HEK293 (cell line): Measurements from ENCODE around the gene FSTL3.
A peak's percentile ranks its signal among the peaks of the same experiment; 100 is the strongest.

Experiments used
- CTCF ChIA-PET: fragments of 350-600 bp; formaldehyde crosslinking; extraction: SDS; loops from one replicate; lab custom pipeline; 2021; ENCODE audit warnings: antibody characterized with exemption; lab: Yijun Ruan, JAX
- POLR2A ChIA-PET: fragments of 300-600 bp; formaldehyde crosslinking; extraction: SDS; loops from one replicate; lab custom pipeline; 2020; ENCODE audit warnings: antibody characterized with exemption, inconsistent platforms; lab: Yijun Ruan, JAX
- H3K27ac ChIP-seq: fragments of 200-500 bp; sonication (Bioruptor generic); 2 replicates; pipeline ENCODE4 v1.5.1; 2014; ENCODE audit warnings: low read depth, low read length, control low read depth, inconsistent platforms; ENCODE audit errors: extremely low read depth
- H3K36me3 ChIP-seq, 2 experiments: fragments of 200-500 bp in 1 of 2; sonication (Bioruptor generic) in 1 of 2; 1 replicate in 1 of 2; 2 replicates in 1 of 2; pipeline ENCODE4 v1.5.1; 2014 to 2017; ENCODE audit warnings: inconsistent platforms in 2 of 2, low read length in 2 of 2; ENCODE audit not compliant: control insufficient read depth in 2 of 2, insufficient read depth in 1 of 2
- H3K4me1 ChIP-seq: fragments of 200-500 bp; sonication (Bioruptor generic); 2 replicates; pipeline ENCODE4 v1.5.1; 2014; ENCODE audit warnings: mild to moderate bottlenecking, low read length, inconsistent platforms; ENCODE audit not compliant: control insufficient read depth, insufficient read depth
- H3K4me3 ChIP-seq: 2 replicates; pipeline ENCODE4 v1.5.1; 2011; ENCODE audit warnings: low read depth, mild to moderate bottlenecking, control low read depth, low read length, moderate library complexity
- H3K9me3 ChIP-seq: fragments of 200-500 bp; sonication (Bioruptor generic); 2 replicates; pipeline ENCODE4 v1.5.1; 2014; ENCODE audit warnings: low read depth, low read length, inconsistent platforms; ENCODE audit not compliant: control insufficient read depth, insufficient read depth
- ATF2 ChIP-seq: fragments of 450-650 bp; formaldehyde crosslinking; IDR thresholded peaks from 2 replicates; pipeline ENCODE4 v1.5.1; 2016; ENCODE audit warnings: missing biosample characterization, missing genetic modification characterization, low read depth
- SETDB1 ChIP-seq: IDR thresholded peaks from one replicate; pipeline ENCODE4 v1.6.1; 2017; ENCODE audit warnings: mild to moderate bottlenecking, low read length, moderate library complexity, mixed read lengths; ENCODE audit not compliant: insufficient read length
- ZIC2 ChIP-seq: fragments of 450-650 bp; formaldehyde crosslinking; IDR thresholded peaks from 2 replicates; pipeline ENCODE4 v1.5.1; 2016; ENCODE audit warnings: missing biosample characterization, missing genetic modification characterization
- ZNF10 ChIP-seq: fragments of 450-650 bp; formaldehyde crosslinking; IDR thresholded peaks from 2 replicates; pipeline ENCODE4 v1.5.1; 2017; ENCODE audit warnings: missing biosample characterization, missing genetic modification characterization
- ZNF549 ChIP-seq: fragments of 450-650 bp; IDR thresholded peaks from 2 replicates; pipeline ENCODE4 v1.5.1; 2018; ENCODE audit warnings: missing biosample characterization, missing genetic modification characterization, mild to moderate bottlenecking, inconsistent platforms, moderate library complexity
- ZNF585B ChIP-seq: fragments of 450-650 bp; formaldehyde crosslinking; IDR thresholded peaks from 2 replicates; pipeline ENCODE4 v1.5.1; 2016; ENCODE audit warnings: missing biosample characterization, missing genetic modification characterization
- ZNF600 ChIP-seq: fragments of 450-650 bp; formaldehyde crosslinking; IDR thresholded peaks from 2 replicates; pipeline ENCODE4 v1.5.1; 2016; ENCODE audit warnings: missing biosample characterization, missing genetic modification characterization
- ZNF623 ChIP-seq: fragments of 450-650 bp; formaldehyde crosslinking; IDR thresholded peaks from 2 replicates; pipeline ENCODE4 v1.5.1; 2016; ENCODE audit warnings: missing biosample characterization, missing genetic modification characterization
- ZNF654 ChIP-seq: fragments of 450-650 bp; formaldehyde crosslinking; IDR thresholded peaks from 2 replicates; pipeline ENCODE4 v1.5.1; 2016; ENCODE audit warnings: low read depth, missing biosample characterization, missing genetic modification characterization
- ZNF747 ChIP-seq: fragments of 450-650 bp; formaldehyde crosslinking; IDR thresholded peaks from 2 replicates; pipeline ENCODE4 v1.5.1; 2016; ENCODE audit warnings: missing biosample characterization, missing genetic modification characterization
- TF ChIP-seq, protein P1 (sequence below): fragments of 450-650 bp; formaldehyde crosslinking; conservative IDR thresholded peaks from 2 replicates; pipeline ENCODE4 v1.5.1; 2016; ENCODE audit warnings: low read depth, missing biosample characterization, missing genetic modification characterization

The FSTL3 gene

GRCh38 chr19:688214-688613 lies 12.0 kb downstream of the FSTL3 start:
- CTCF ChIA-PET = interaction anchor here (1.0 kb wide), 1 partner anchor 20 kb away, joined by 4 read pairs; the partner anchor contains the start of gene PALM
- Histone ChIP-seq H3K36me3 (no peaks in the 10 kb centered on the region), H3K27ac (no peak overlapping the region), H3K4me1 (no peaks in the 10 kb centered on the region), H3K4me3 (no peak overlapping the region)
- POLR2A ChIA-PET = interaction anchor here (0.6 kb wide), 1 partner anchor 12 kb away, joined by 3 read pairs; no protein-coding TSS in a partner anchor
- no peak for TF ChIP-seq ZNF600 (tag by site-specific recombination)
- TF ChIP-seq, protein P1, sequence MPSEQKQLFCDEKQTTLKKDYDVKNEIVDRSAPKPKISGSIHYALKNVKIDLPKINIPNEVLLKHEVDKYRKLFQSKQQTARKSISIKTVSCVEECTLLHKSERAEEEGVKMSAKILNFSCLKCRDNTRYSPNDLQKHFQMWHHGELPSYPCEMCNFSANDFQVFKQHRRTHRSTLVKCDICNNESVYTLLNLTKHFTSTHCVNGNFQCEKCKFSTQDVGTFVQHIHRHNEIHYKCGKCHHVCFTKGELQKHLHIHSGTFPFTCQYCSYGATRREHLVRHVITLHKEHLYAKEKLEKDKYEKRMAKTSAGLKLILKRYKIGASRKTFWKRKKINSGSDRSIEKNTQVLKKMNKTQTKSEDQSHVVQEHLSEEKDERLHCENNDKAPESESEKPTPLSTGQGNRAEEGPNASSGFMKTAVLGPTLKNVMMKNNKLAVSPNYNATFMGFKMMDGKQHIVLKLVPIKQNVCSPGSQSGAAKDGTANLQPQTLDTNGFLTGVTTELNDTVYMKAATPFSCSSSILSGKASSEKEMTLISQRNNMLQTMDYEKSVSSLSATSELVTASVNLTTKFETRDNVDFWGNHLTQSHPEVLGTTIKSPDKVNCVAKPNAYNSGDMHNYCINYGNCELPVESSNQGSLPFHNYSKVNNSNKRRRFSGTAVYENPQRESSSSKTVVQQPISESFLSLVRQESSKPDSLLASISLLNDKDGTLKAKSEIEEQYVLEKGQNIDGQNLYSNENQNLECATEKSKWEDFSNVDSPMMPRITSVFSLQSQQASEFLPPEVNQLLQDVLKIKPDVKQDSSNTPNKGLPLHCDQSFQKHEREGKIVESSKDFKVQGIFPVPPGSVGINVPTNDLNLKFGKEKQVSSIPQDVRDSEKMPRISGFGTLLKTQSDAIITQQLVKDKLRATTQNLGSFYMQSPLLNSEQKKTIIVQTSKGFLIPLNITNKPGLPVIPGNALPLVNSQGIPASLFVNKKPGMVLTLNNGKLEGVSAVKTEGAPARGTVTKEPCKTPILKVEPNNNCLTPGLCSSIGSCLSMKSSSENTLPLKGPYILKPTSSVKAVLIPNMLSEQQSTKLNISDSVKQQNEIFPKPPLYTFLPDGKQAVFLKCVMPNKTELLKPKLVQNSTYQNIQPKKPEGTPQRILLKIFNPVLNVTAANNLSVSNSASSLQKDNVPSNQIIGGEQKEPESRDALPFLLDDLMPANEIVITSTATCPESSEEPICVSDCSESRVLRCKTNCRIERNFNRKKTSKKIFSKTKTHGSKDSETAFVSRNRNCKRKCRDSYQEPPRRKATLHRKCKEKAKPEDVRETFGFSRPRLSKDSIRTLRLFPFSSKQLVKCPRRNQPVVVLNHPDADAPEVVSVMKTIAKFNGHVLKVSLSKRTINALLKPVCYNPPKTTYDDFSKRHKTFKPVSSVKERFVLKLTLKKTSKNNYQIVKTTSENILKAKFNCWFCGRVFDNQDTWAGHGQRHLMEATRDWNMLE (tag by site-specific recombination) = no peak
- TF ChIP-seq ZNF623 (tag by site-specific recombination) = no peak
- TF ChIP-seq, all 188 proteins: peak for 0
- H3K9me3 ChIP-seq = no peaks in the 10 kb centered on the region

- no peaks in the 10 kb centered on the region for H3K36me3 ChIP-seq
- TF ChIP-seq ZNF10 (peak; percentile 99), ATF2 (tag by site-specific recombination) (no peak), ZNF585B (no peak)
- ChIA-PET POLR2A (no interaction called here), CTCF (no interaction called here)
- no peaks in the 10 kb centered on the region for H3K4me1 ChIP-seq
- no peak overlapping the region for H3K27ac ChIP-seq
- H3K4me3 ChIP-seq = no peak overlapping the region
- no peaks in the 10 kb centered on the region for H3K9me3 ChIP-seq
Observed at GRCh38 chr19:688992-689391, 12.8 kb downstream of the FSTL3 start.

GRCh38 chr19:690203-690602 lies 14.0 kb downstream of the FSTL3 start:
- no peaks in the 10 kb centered on the region for H3K36me3 ChIP-seq
- H3K9me3 ChIP-seq = no peaks in the 10 kb centered on the region
- no peaks in the 10 kb centered on the region for H3K4me1 ChIP-seq
- H3K27ac ChIP-seq = no peak overlapping the region
- ChIA-PET CTCF (interaction anchor here (0.6 to 1.0 kb wide), 2 partner anchors 9 to 18 kb away, joined by 3 read pairs; no protein-coding TSS in a partner anchor), POLR2A (no interaction called here)
- TF ChIP-seq SETDB1 = no peak
- TF ChIP-seq ZIC2 (tag by site-specific recombination) = no peak
- TF ChIP-seq ZNF747 = no peak
- TF ChIP-seq ZNF549 = no peak
- TF ChIP-seq ZNF654 (tag by site-specific recombination) = no peak
- H3K4me3 ChIP-seq = no peak overlapping the region
